Measurements from ENCODE around the gene CTRB1.
"Not testable (repeated sequence)": the region's sequence is repeated elsewhere in the genome, so short reads cannot be mapped to it uniquely, and the experiment has no call there.

Gene CTRB1

DNA sequence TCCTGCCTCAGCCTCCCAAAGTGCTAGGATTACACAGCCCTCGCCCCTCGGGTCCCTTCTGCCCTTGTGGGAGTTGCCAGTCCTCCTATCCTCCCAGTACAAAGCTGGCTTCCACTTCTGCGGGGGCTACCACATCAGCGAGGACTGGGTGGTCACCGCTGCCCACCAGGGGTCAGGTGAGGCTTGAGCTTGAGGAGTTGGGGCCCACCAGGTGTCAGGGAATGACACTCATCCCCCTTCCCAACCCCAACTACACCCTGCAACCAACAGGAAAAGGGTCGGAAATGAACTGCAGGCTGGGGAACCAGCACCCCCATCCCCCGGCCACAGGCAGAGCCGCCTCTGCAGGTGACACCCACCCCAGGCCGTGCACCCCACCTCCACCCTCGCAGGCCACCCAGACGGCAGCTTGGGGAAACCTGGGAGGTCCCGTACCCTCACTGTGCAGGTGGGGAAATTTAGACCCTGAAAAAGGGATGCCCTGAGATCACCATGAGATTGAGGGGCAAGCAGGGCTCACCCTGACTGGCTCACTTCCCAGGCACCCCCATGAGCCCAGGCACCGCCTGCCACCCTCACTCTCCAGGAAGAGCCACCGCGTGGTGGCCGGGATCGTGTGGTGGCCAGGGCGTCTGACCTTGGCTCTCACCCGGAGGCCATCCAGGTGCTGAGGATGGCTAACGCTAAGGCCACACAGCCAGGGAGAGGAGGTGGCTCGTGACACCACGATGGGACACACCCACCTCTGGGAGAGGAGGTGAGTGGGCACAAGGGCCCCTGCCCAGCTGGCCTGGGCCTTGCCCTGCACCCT, 8.0 kb downstream of the CTRB1 start:
- DNase-seq = no peak

DNA sequence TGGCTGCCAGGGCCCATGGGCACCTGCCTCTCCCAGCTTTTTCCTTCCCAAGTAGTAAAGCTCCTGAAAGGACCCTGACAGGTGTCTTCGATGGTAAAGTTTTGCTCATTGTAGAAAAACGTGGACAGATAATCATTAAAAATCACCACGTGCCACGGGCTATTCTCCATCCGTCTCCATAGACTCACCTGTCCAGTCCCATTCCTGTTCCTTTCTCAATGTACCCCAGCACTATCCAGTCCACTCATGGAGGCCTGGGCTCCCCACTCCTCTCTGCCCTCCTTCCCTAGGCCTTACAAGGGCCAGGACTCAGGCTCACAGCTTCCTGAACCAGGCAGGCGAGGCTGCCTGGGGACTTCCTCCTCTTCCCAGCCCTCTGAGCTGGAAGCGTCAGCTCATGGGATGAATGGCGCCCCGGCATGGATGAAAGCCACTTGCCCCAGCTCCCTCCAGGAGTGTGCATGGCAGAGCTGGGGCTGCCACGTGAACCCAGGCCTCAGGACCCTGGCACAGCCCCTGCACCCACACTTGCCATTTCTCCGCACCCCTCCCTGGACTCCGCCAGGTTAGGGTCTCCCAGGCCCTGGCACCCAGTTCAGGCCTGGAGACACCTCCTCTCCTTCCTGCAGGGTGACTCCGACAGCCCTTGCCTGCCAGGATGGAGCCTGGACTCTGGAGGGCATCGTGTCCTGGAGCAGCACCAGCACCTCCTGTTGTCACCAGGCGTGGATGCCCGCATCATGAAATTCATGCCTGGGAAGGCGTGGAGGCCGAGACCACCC, 8.8 kb downstream of the CTRB1 start:
- DNase-seq = no peak

DNA sequence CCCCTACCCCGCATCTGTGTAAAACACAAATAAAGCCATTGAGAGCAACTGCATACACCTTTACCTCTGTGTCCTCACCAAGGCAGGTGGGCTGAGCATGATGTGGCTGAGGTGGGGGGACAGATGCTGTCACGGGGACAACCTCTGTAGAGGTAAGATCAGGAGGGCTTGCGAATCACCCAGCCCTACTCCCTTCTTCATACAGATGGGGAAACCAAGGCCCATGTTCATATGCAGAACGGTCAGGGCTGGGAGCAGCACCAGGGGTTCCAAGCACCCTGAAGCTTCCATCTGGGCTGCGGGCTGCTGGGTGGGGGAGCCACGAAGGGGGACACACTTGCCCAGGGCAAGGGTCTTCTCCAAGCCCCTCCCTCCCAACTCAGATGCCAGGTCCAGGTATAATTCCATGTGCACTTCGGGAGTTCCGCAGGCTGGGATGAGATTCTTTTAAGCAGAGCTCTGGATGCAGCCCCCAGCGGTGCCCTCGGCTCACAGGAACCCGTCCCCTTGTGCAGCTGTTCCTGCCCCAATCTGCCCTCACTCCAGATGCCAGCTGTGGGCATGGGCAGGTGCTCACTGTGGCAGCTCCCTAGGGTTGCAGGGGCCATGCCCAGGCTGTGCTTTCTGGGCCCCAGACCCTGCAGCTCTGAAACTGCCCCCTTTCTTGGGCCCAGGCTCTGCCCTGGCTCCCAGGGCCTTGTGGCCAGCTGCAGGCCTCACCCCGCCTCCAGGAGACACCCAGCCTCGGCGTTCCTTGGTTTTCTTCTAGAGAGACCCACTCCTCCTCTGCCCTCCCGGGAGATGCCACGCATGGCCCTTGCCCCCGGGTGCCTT, 9.6 kb downstream of the CTRB1 start:
- DNase-seq = no peak

DNA sequence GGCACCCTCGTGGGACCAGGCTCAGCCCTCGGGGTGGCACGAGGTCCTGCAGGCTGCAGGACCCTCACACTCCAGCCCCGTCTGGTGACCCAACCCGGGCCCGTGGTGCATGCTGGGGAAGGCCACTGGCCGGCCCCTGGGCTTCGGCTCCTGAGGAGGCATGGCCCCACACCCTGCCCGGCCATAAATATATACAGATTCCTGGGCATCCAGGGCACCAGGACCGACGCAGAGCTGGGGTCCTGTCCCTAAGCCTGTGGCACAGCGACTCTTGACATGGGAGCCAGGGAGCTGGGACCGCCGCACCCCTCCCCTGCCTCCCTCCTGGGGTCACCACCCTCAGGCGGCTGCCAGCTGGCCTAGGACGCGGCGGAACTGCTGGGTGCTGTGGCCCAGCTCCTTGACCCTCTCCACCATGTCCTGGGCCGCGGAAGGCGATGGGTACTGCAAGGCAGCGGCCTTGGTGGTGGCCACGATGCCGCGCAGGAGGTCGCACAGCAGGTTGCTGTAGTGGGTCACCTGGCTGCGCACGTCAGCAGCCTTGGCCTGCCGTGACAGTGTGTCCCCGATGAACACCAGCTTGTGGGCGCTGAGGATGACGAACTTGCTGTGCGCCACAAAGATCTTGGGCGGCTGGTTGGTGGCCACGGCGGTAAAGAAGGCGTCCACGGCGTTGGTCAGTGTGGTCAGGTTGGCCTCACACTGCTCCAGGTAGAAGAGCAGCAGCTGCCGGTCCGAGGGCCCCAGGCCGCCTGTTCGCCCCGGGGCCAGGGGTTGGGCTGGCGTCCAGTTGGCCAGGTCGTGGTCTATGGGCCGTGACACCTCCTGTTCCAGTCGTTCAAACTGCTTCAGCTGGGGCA, 10.6 kb downstream of the CTRB1 start:
- no peak for DNase-seq

DNA sequence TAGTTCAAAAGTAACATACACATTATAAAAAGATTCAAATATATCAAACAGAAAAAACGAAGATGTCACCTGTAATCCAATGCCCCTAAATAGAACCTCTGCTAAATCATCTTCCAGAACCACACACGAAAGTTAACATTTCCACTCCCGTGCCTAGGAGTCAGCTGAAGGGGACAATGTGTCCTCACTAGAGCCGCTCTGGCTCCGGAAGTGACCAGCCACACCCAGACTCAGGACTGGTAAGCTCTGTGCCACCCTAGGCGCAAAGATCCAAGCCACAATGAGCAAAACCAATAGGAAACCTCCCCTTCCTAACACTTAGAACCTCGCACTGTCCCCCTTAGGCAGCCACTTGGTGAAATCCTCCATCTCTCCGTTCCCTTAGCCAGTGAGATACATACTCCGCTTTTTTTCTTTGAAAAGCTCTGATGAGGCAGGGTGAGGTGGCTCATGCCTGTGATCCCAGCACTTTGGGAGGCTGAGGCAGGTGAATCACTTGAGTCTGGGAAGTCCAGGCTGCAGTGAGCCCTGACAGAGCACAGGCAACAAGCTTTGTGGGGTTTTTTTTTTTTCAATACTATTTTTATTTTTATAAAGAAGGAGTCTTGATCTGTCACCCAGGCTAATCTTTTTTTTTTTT, 11.8 kb downstream of the CTRB1 start:
- DNase-seq = no peak

GRCh38 chr16:75231570-75231969, 12.8 kb downstream of the CTRB1 start:
- no peak for DNase-seq

DNA sequence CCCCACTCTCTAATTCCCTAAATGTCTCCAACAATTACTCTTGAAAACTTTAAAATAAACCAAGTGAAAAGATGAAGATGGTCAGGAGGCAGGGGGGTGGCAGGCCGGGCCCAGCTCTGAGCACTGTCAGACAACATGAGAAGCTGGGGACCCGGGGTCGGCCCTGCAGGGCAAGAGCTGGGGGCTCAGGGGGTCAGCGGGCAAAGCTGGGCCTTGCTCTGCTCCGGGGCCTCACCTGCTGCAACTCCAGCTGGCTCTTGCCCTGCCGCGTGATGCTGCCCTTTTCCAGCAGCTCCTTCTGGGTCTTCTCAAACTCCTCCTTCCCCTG, 14.8 kb downstream of the CTRB1 start:
- DNase-seq = no peak

- DNase-seq = no peak
Measured at GRCh38 chr16:75234856-75235696, 16.3 kb downstream of the CTRB1 start.

DNA sequence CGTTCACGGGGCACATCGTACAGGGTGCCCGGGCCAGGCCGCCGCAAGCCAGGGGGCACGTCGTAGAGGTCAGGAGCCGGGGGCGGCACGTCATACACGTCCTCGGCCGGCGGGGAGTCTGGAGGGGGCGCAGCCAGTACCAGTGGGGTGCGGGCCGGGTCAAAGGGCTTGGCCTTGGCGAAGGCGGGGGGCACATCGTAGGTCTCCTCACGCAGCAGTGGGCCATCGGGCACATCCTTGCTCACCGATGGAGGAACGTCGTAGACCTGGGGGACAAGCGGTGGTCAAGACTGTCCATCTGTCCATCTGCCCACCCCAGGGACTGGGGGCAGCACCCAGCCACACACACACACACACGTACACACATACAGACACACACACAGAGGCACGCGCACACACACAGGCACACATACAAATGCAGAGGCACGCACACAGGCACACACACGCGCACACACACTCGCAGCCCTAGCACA, 17.0 kb downstream of the CTRB1 start:
- no peak for DNase-seq

- no peak for DNase-seq
Measured at GRCh38 chr16:75236232-75236631, 17.4 kb downstream of the CTRB1 start.

DNA sequence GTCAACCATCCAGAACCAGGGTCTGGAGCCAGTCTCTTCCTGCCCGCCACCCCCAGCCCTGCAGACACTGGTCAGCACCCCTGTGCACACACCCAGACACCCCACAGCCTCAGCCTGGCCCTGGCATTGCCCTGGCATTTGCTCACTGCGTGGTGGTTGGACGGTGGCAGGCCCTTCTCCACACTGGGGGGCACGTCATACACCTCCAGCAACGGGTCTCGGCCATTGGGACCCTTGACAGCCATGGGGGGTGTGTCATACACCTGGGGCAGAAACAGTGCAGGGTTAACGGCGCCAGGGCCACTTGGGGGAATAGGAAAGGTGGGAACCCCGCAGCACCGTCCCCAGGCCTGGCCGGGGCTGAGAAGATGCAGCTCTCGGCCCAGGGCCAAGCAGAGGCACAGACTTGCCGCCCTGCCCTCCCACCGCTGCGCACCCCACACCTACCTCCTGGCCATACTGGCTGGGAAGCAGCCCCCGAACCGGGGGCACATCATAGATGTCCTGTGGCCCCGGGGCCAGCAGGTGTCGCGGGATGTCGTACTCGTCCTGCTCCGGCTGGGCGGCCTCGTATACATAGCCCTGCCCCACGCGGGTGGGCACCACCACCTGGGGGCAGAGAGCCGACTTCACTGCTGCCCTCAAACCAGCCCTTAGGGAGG, 18.1 kb downstream of the CTRB1 start:
- no peak for DNase-seq

DNA sequence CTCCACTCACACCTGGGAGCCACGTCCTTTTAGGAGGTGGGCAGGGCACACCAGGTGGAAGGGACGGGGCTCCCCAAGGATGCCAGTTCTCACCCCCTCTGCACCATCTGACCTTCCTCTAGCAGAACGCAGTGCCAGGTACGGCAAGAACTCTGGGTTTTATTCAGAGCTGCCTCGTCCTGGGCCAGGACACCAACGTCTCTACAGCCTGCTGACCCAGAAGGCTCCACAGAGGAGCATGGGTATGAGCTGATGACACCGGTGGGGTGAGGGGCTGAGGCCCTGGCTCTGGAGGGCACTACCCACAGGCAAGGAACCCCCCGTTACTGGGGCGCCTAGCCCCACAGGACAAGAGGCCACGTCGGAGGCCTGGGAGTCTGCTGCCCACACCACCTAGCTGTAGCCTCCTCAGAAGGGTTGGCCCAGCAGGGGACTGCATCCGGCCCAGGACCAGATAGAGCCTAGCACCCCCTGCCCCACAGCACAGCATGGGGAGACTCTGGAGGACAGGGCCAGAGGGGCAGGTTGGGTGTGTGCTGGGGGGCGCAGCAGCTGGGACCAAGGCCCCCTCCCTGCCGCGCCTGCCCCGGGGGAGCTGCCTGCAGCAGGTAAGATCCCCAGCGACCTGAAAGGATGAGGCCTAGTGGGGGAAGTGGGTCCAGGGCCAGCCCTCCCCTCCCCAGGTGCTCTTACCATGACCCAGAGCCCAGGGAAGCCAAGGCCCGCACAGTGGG, 18.8 kb downstream of the CTRB1 start:
- no peak for DNase-seq

DNA sequence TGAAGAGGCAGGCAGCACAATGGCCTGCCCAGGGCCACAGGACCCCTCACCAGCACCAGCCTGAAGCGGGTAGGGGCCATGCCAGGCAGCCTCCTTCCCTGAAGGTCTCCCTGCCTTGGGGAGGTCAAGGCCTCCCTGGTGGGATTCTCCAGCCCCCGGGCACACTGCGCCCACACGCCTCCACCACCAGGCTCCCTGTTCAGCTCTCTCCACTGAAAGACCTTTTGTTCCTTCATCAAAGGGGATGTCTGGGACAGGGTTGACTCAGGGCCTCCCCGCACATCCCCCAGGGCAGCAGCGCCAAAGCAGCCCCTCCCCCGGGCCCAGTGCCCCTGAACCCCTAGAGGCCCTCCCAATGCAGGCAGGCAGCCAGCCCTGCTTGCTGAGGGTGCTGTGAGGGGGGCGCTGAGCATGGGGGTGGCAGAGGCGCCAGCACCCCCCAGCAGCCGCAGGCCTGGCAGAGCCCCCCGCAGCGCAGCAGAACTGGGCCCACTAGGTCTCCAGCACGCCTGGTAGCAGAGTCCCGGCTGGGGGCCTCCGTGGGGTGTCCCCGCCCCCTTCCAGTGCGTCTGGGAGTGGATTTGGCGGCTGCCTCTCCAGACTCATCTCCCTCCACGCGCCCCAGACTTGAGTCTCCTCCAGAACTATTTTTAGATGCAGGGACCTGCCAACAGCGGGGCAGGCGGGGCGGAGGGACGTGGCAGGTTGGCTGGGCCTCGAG, 19.5 kb downstream of the CTRB1 start:
- no peak for DNase-seq

GRCh38 chr16:75238853-75239541, 20.2 kb downstream of the CTRB1 start:
- no peak for DNase-seq

DNA sequence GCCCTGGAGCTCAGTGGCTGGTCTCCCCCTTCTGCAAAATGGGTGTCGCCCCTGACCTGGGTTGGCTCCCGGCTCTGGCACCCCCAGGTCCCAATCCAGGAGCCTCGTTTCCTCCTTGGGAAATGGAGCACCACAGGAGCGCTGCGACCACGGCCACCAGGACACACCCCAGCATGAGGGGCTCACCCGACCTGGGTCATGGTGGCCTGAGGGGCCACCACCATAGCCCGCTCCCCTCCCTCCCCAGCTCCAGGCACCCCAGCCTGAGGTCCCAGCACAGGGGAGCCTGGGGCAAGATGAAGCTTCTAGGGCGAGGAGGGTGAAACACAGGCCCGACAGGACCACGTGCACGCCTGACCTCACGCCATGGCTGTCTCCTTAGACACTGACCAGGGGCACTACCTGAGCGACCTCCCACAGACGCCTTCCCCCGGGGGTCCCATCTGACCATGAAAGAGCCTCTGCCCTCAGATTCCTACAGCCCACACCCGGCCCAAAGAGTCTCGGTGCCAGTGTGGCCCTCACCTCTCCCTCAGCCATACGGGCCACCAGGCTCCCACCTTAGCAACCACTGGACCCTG, 20.8 kb downstream of the CTRB1 start:
- DNase-seq = no peak

DNA sequence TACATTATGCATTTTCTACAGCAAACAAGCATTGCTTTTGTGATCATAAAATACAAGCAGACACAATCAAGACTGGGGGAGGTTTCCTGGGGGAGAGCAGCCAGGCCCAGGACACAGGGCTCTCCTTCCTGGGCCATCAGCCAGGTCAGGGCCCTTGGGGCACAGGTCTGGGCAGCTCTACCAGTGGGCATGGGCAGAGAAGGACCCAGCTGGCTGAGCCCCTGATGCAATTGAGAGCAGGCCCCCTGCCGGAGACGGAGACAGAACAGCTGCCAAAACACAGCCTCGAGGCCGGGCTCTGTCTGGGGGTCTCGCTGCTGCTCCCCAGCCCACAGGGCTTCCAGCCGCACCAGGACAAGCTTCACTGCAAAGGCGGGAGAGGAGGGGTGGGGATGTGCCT, 21.8 kb downstream of the CTRB1 start:
- DNase-seq = not testable (repeated sequence)

DNA sequence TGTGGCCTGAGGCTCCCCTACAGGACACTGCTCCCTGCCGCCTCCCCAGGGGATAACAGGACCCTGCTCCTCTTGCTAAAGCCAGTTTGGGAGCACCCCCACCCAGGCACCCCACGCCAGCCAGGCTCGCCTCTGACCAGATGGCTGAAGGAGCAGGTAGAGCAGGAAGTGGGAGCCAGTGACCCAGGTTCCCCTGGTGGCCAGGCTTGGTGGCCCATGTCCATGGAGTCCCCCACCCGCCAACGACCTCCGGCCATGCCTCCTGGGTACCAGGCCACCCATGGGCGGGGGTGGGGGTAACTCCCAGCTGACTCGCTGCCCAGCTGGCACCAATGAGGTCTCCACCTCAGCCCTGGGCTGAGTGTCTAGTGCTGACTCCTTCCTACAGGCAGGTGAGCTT, 22.6 kb downstream of the CTRB1 start:
- no peak for DNase-seq

GRCh38 chr16:75241955-75242354, 23.2 kb downstream of the CTRB1 start:
- DNase-seq = no peak

Data from GDM1 (cell line).